Neuronal stem cell (in vitro differentiated cells): ENCODE measurements around the gene SMDT1.

ENCODE experiments used
- DNase-seq: peaks from one replicate; pipeline ENCODE4 v3.0.0-alpha.2; 2013; ENCODE audit warnings: low spot score
- H2AFZ ChIP-seq: one replicate; pipeline ENCODE4 v1.6.1; 2013; ENCODE audit warnings: mild to moderate bottlenecking, low read length, inconsistent platforms
- H2AK5ac ChIP-seq: 2 replicates; pipeline ENCODE4 v1.6.1; 2013; ENCODE audit warnings: low read depth, mild to moderate bottlenecking, inconsistent platforms, low read length, moderate library complexity, mixed read lengths
- H2BK120ac ChIP-seq: 2 replicates; pipeline ENCODE4 v1.6.1; 2013; ENCODE audit warnings: low read depth, mild to moderate bottlenecking, inconsistent platforms, low read length, moderate library complexity, mixed read lengths
- H2BK12ac ChIP-seq: one replicate; pipeline ENCODE4 v1.6.1; 2013; ENCODE audit warnings: low read length, inconsistent platforms
- H2BK15ac ChIP-seq: 2 replicates; pipeline ENCODE4 v1.6.1; 2013; ENCODE audit warnings: mild to moderate bottlenecking, low read length, inconsistent platforms, mixed read lengths
- H2BK5ac ChIP-seq: one replicate; pipeline ENCODE4 v1.6.1; 2013; ENCODE audit warnings: inconsistent platforms, mild to moderate bottlenecking, low read length, moderate library complexity
- H3K14ac ChIP-seq: one replicate; pipeline ENCODE4 v1.6.1; 2013; ENCODE audit warnings: low read length, inconsistent platforms
- H3K18ac ChIP-seq: 2 replicates; pipeline ENCODE4 v1.6.1; 2013; ENCODE audit warnings: low read length, inconsistent platforms
- H3K23ac ChIP-seq: 2 replicates; pipeline ENCODE4 v1.6.1; 2013; ENCODE audit warnings: low read depth, mild to moderate bottlenecking, mixed read lengths, low read length, inconsistent platforms; ENCODE audit not compliant: poor library complexity
- H3K27ac ChIP-seq: replicated peaks from 3 replicates; pipeline ENCODE4 v1.5.1; 2013; ENCODE audit warnings: low read length, inconsistent platforms
- H3K27me3 ChIP-seq, 3 experiments: 2 replicates each; pipeline ENCODE4 v1.6.1; 2013; ENCODE audit warnings: low read length in 3 of 3, mild to moderate bottlenecking in 2 of 3, inconsistent platforms in 1 of 3, low read depth in 1 of 3, mixed read lengths in 1 of 3, moderate library complexity in 1 of 3; ENCODE audit not compliant: control insufficient read depth in 3 of 3, insufficient read depth in 3 of 3
- H3K36me3 ChIP-seq, 2 donors: replicated peaks in 1 of 2; 2 replicates each; pipeline ENCODE4 v1.6.1; 2013; ENCODE audit warnings: low read length in 2 of 2; ENCODE audit not compliant: control insufficient read depth in 2 of 2, insufficient read depth in 2 of 2
- H3K4ac ChIP-seq: 2 replicates; pipeline ENCODE4 v1.6.1; 2013; ENCODE audit warnings: inconsistent platforms, mild to moderate bottlenecking, low read length, moderate library complexity
- H3K4me1 ChIP-seq, 2 donors: 1 replicate in 1 of 2; 2 replicates in 1 of 2; pipeline ENCODE4 v1.6.1; 2013; ENCODE audit warnings: low read length in 2 of 2, low read depth in 1 of 2; ENCODE audit not compliant: control insufficient read depth in 2 of 2, insufficient read depth in 1 of 2
- H3K4me2 ChIP-seq: one replicate; pipeline ENCODE4 v1.6.1; 2013; ENCODE audit warnings: mild to moderate bottlenecking, low read length, inconsistent platforms; ENCODE audit not compliant: insufficient read depth, poor library complexity, severe bottlenecking
- H3K4me3 ChIP-seq, 2 donors: 2 replicates each; pipeline ENCODE4 v1.5.1; 2013; ENCODE audit warnings: low read length in 2 of 2, mild to moderate bottlenecking in 2 of 2, inconsistent platforms in 1 of 2, moderate library complexity in 1 of 2
- H3K79me1 ChIP-seq: one replicate; pipeline ENCODE4 v1.6.1; 2013; ENCODE audit warnings: low read depth, mild to moderate bottlenecking, inconsistent platforms, low read length, moderate library complexity
- H3K9ac ChIP-seq: one replicate; pipeline ENCODE4 v1.6.1; 2013; ENCODE audit warnings: mild to moderate bottlenecking, low read depth, low read length, inconsistent platforms; ENCODE audit not compliant: poor library complexity
- H3K9me3 ChIP-seq, 2 donors: replicated peaks in 1 of 2; 2 replicates each; pipeline versions ENCODE3 to v1.6.1; 2013; ENCODE audit warnings: low read length in 2 of 2, mild to moderate bottlenecking in 2 of 2, inconsistent platforms in 1 of 2, low read depth in 1 of 2, mixed read lengths in 1 of 2, moderate library complexity in 1 of 2; ENCODE audit not compliant: control insufficient read depth in 2 of 2, insufficient read depth in 1 of 2
- H4K8ac ChIP-seq: one replicate; pipeline ENCODE4 v1.6.1; 2013; ENCODE audit warnings: low read depth, mild to moderate bottlenecking, inconsistent platforms, low read length, moderate library complexity
- H4K91ac ChIP-seq: one replicate; pipeline ENCODE4 v1.6.1; 2013; ENCODE audit warnings: low read length, low read depth, mild to moderate bottlenecking, inconsistent platforms; ENCODE audit not compliant: poor library complexity
- WGBS, 2 donors: extraction: QIAGEN DNeasy Blood & Tissue Kit; methylation state at CpG; one replicate each; pipeline ENCODE4 v1.1.7; 2013; ENCODE audit warnings: missing lambda C conversion rate in 2 of 2, mixed read lengths in 1 of 2; ENCODE audit not compliant: insufficient read length in 2 of 2, insufficient replicate concordance in 1 of 2; ENCODE audit errors: extremely low coverage in 2 of 2; 5-methylcytosine and 5-hydroxymethylcytosine counted together

Gene SMDT1

DNA sequence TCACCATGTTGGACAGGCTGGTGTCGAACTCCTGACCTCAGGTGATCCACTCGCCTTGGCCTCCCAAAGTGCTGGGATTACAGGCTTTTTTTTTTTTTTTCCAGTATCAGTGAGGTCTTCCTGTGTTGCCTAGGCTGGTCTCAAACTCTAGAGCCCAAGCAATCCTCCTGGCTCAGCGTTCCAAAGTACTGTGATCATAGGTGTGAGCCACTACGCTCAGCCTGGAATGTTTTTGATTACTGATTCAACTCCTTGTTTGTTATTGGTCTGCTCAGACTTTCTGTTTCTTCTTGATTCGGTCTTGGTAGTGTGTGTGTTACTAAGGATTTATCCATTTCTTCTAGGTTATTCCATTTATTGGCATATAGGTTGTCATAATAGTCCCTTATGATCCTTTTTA, 40.2 kb upstream of the SMDT1 start:
- Histone ChIP-seq H3K9me3 (peaks cover 8 to 10% of the 10 kb centered on the region in 2 donors), H2BK120ac (no peak overlapping the region), H2AFZ (no peak overlapping the region), H3K9ac (no peak overlapping the region), H3K36me3 (no peaks in the 10 kb centered on the region), H3K4me2 (no peak overlapping the region), H4K91ac (no peak overlapping the region), H3K4ac (no peak overlapping the region), H2AK5ac (no peak overlapping the region), H3K4me3 (no peak overlapping the region), H3K4me1 (no peaks in the 10 kb centered on the region), H3K18ac (no peak overlapping the region), H4K8ac (no peak overlapping the region), H3K14ac (no peak overlapping the region), H3K23ac (no peak overlapping the region), H2BK15ac (no peak overlapping the region), H3K79me1 (peaks cover 2% of the 10 kb centered on the region), H2BK5ac (no peak overlapping the region), H2BK12ac (no peak overlapping the region), H3K27ac (no peak overlapping the region), H3K27me3 (no peaks in the 10 kb centered on the region)
- no CpG with 5 or more reads among the region's 5 CpGs for WGBS, 2 donors
- no peak for DNase-seq

GRCh38 chr22:42041784-42042183, 37.7 kb upstream of the SMDT1 start:
- Histone ChIP-seq H2BK12ac (no peak overlapping the region), H3K36me3 (no peaks in the 10 kb centered on the region)
- no peak for DNase-seq

GRCh38 chr22:42050641-42051180, 28.8 kb upstream of the SMDT1 start:
- Histone ChIP-seq H3K4me1 (no peaks in the 10 kb centered on the region), H3K4me2 (no peak overlapping the region), H3K4ac (no peak overlapping the region), H3K9ac (no peak overlapping the region), H2BK15ac (no peak overlapping the region), H2BK120ac (no peak overlapping the region), H3K23ac (no peak overlapping the region), H2BK12ac (no peak overlapping the region), H3K9me3 (no peaks in the 10 kb centered on the region), H3K79me1 (no peaks in the 10 kb centered on the region), H3K14ac (no peak overlapping the region), H4K8ac (no peak overlapping the region), H3K18ac (no peak overlapping the region), H2AFZ (no peak overlapping the region), H3K4me3 (no peak overlapping the region), H3K27ac (no peak overlapping the region), H3K36me3 (no peaks in the 10 kb centered on the region), H4K91ac (no peak overlapping the region), H2BK5ac (no peak overlapping the region), H2AK5ac (no peak overlapping the region), H3K27me3 (no peaks in the 10 kb centered on the region)
- DNase-seq = no peak
- WGBS, 2 donors = no CpG with 5 or more reads among the region's 2 CpGs

More at GRCh38 chr22:42041784-42042183, 37.7 kb upstream of the SMDT1 start:
- Histone ChIP-seq H4K8ac (no peak overlapping the region), H3K4ac (no peak overlapping the region), H2AFZ (no peak overlapping the region), H3K14ac (no peak overlapping the region), H3K23ac (no peak overlapping the region), H3K4me2 (no peak overlapping the region), H3K27ac (no peak overlapping the region), H2BK120ac (no peak overlapping the region), H3K27me3 (no peaks in the 10 kb centered on the region), H2AK5ac (no peak overlapping the region), H4K91ac (no peak overlapping the region), H2BK15ac (no peak overlapping the region), H3K18ac (no peak overlapping the region), H2BK5ac (no peak overlapping the region), H3K4me1 (no peaks in the 10 kb centered on the region), H3K79me1 (no peaks in the 10 kb centered on the region), H3K9me3 (peaks cover 5 to 10% of the 10 kb centered on the region in 2 donors), H3K4me3 (no peak overlapping the region), H3K9ac (no peak overlapping the region)

- Histone ChIP-seq H3K27me3 (no peaks in the 10 kb centered on the region), H3K4me2 (no peak overlapping the region)
- DNase-seq = no peak
Observed at GRCh38 chr22:42052765-42053164, 26.7 kb upstream of the SMDT1 start.

More at GRCh38 chr22:42052765-42053164, 26.7 kb upstream of the SMDT1 start:
- no peak overlapping the region for H2BK12ac ChIP-seq
- H3K4me3 ChIP-seq = no peak overlapping the region
- H3K27ac ChIP-seq = no peak overlapping the region
- H4K91ac ChIP-seq = peak overlapping the region; percentile 38
- H3K9ac ChIP-seq = no peak overlapping the region
- no peak overlapping the region for H3K4ac ChIP-seq
- no peak overlapping the region for H4K8ac ChIP-seq
- no peak overlapping the region for H3K23ac ChIP-seq
- H3K79me1 ChIP-seq = no peaks in the 10 kb centered on the region
- H2BK15ac ChIP-seq = no peak overlapping the region
- H3K4me1 ChIP-seq = no peaks in the 10 kb centered on the region
- H3K18ac ChIP-seq = no peak overlapping the region
- H3K9me3 ChIP-seq = peaks cover 0 to 10% of the 10 kb centered on the region in 2 donors
- H2AK5ac ChIP-seq = no peak overlapping the region
- no CpG with 5 or more reads among the region's 3 CpGs for WGBS, 2 donors
- H3K36me3 ChIP-seq = no peaks in the 10 kb centered on the region
- no peak overlapping the region for H2BK120ac ChIP-seq
- H2AFZ ChIP-seq = no peak overlapping the region
- no peak overlapping the region for H3K14ac ChIP-seq
- no peak overlapping the region for H2BK5ac ChIP-seq
